Measurements from ENCODE around the gene CBLN3.

DNA sequence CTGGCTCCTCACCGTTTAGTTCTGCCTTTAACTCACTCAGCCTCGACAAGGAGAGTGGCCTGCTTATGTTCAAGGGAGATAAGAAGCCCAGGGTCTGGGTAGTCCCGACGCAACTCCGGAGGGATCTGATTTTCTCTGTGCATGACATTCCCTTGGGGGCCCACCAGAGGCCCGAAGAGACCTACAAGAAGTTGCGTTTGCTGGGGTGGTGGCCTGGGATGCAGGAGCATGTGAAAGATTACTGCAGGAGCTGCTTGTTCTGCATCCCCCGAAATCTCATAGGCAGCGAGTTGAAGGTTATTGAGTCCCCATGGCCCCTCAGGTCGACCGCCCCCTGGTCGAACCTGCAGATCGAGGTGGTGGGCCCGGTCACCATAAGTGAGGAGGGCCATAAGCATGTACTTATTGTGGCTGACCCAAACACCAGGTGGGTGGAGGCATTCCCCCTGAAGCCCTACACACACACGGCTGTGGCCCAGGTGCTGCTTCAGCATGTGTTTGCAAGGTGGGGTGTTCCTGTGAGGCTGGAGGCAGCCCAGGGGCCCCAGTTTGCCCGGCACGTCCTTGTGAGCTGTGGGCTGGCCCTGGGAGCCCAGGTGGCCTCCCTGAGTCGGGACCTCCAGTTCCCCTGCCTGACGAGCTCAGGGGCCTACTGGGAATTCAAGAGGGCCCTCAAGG lies 13.1 kb downstream of the CBLN3 start:
- TF ChIP-seq CTCF (IDR thresholded peaks at IDR 0.05), result no peak
- TF ChIP-seq POLR2AphosphoS5 (IDR thresholded peaks at IDR 0.05), result no peak
- no peak for TF ChIP-seq EP300 (IDR thresholded peaks at IDR 0.05)
